SK-N-SH treated with all-trans-retinoic acid at 6 μM for 48 hours (cell line): ENCODE data around the gene IFI30.

ENCODE experiments used
- ARNTL ChIP-seq: fragments of 450-650 bp; formaldehyde crosslinking; IDR thresholded peaks from 2 replicates; pipeline ENCODE4 v1.5.0; 2020; ENCODE audit warnings: low read depth, mild to moderate bottlenecking, moderate library complexity, borderline replicate concordance
- CREB5 ChIP-seq: fragments of 250-450 bp; sonication (Bioruptor Pico); IDR thresholded peaks from 2 replicates; pipeline ENCODE4 v1.5.1; 2020; ENCODE audit warnings: low read depth, mild to moderate bottlenecking, moderate library complexity
- CSDC2 ChIP-seq: fragments of 250-450 bp; sonication (Bioruptor Pico); IDR thresholded peaks from 2 replicates; pipeline ENCODE4 v1.5.0; 2020; ENCODE audit warnings: mild to moderate bottlenecking, moderate library complexity
- ESRRG ChIP-seq: fragments of 250-450 bp; sonication (Bioruptor Pico); IDR thresholded peaks from 2 replicates; pipeline ENCODE4 v1.6.1; 2021; ENCODE audit warnings: mild to moderate bottlenecking
- RARB ChIP-seq: fragments of 250-450 bp; sonication (Bioruptor Pico); IDR thresholded peaks from 2 replicates; pipeline ENCODE4 v1.8.0; 2021; ENCODE audit warnings: mild to moderate bottlenecking, moderate library complexity
- SNAI2 ChIP-seq: fragments of 250-450 bp; sonication (Bioruptor Pico); IDR thresholded peaks from 2 replicates; pipeline ENCODE4 v1.5.0; 2020; ENCODE audit warnings: mild to moderate bottlenecking, moderate library complexity
- ZFP3 ChIP-seq: fragments of 250-450 bp; sonication (Bioruptor Pico); IDR thresholded peaks from 2 replicates; pipeline ENCODE4 v1.5.0; 2020; ENCODE audit warnings: mild to moderate bottlenecking, moderate library complexity
- ZFP30 ChIP-seq: fragments of 450-650 bp; formaldehyde crosslinking; IDR thresholded peaks from 2 replicates; pipeline ENCODE4 v1.5.0; 2022; ENCODE audit warnings: mild to moderate bottlenecking, moderate library complexity
- ZNF565 ChIP-seq: fragments of 450-650 bp; formaldehyde crosslinking; conservative IDR thresholded peaks from 2 replicates; pipeline ENCODE4 v1.5.0; 2020; ENCODE audit warnings: low read depth, mild to moderate bottlenecking, moderate library complexity

- TF ChIP-seq ARNTL (CRISPR knock-in tag), result no peak
- TF ChIP-seq RARB, result no peak
- TF ChIP-seq SNAI2 (CRISPR knock-in tag), result no peak
- TF ChIP-seq ESRRG (CRISPR knock-in tag), result no peak
- TF ChIP-seq CSDC2, result no peak
- TF ChIP-seq CREB5 (CRISPR knock-in tag), result no peak
- no peak for TF ChIP-seq ZNF565 (CRISPR knock-in tag)
- TF ChIP-seq ZFP3 (CRISPR knock-in tag), result no peak
- TF ChIP-seq ZFP30 (CRISPR knock-in tag), result no peak
These were observed 20.0 kb downstream of the IFI30 start for GRCh38 chr19:18193388-18194180.
